DMS53 (cell line): ENCODE results near the gene CUL5.
"Not testable (repeated sequence)": the region's sequence is repeated elsewhere in the genome, so short reads cannot be mapped to it uniquely, and the experiment has no call there.

Experiments
- DNase-seq: peaks from one replicate; lab custom pipeline; 2025; lab: John Stamatoyannopoulos, UW

Gene CUL5

DNA sequence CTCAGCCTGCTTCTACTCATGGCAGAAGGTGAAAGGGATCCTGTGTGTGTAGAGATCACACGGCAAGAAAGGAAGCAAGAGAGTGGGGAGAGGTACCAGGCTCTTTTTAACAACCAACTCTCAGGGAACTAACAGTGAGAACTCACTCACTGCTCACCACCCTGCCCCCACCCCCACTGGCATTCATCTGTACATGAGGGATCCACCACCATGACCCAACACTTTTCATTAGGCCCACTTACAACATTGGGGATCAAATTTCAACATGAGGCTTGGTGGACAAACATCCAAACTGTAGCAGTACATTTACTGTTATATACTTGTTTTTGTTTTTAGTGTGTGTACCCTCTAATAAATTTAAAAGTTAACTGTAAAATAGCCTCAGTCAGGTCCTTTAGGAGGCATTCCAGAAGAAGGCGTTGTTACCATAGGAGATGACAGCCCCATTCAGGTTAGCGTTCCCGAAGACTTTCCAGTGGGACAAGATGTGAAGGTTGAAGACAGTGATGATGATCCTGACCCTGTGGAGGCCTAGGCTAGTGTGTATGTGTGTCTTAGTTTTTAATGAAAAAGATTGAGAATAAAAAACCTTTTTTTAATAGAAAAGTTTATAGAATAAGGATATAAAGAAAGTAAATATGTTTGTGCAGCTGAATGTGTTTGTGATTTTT is 11.3 kb downstream of the CUL5 start:
- no peak for DNase-seq

DNA sequence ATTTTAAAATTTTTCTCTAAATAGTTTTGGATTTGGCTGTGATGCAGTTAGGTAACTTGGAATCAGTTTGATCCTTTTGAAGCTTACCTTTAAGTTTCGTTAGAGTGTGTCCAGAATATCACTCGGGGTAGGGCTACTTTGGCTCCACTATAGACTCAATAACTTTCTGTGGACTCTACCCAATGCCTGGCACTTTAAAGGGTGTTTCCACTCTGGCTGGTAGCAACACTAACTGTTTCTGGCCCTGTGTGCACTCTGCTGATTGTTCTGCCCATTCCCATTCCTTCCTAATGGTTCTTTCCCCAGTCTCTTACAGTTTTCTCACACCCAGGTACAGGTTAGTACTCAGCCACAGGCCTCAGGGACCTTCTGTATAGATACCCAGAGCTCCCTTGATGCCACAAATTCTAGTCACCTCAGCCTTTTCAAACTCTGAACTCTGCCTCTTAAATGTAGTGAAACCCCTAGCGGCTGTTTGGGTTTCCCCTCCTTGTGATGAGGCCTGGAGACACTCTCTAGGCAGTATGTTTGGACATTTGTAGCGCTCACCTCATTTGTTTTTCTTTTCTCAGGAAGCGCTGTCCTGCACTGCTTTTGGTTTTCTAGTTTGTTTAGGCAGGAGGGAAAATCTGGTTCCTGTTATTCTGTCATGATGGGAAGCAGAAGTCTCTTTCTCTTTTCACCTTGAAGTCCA is 16.8 kb downstream of the CUL5 start:
- no peak for DNase-seq

DNA sequence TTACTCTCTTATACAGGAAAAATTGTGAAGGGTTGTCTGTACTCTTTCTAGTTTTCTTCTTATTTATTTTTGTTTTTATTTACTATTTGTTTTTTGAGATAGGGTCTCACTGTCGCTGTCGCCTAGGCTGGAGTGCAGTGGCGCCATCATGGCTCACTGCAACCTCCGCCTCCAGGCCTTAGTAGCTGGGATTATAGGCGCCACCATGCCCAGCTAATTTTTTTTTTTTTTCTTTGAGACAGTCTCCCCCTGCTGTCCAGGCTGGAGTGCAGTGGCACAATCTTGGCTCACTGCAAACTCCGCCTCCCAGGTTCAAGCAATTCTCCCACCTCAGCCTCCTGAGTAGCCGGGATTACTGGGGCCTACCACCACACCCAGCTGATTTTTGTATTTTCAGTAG is 18.4 kb downstream of the CUL5 start:
- peak; percentile 10 for DNase-seq

DNA sequence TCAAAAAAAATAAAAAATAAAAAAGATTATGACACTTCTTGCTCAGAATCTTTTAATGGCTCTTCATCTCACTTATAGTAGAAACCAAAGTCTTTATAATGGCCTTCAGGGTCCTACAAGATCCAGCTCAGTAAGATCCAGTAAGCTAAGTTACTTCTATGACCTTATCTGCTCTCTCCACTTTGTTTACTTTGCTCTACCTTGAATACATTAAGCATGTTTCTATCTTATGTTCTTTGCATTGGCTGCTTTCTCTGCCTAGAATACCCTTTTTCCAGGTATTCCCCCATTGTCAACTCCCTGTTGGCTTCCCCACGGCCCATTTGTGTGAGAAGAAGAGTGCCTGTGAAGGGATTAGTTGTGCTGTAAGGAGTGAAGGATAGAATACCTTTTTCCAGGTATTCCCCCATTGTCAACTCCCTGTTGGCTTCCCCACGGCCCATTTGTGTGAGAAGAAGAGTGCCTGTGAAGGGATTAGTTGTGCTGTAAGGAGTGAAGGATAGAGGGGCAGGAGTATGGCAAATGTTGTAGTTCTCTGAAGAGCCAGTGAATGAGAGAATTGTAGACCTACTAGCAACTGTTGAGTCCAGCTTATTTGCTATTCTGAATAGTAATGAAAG is 20.2 kb downstream of the CUL5 start:
- not testable (repeated sequence) for DNase-seq

DNA sequence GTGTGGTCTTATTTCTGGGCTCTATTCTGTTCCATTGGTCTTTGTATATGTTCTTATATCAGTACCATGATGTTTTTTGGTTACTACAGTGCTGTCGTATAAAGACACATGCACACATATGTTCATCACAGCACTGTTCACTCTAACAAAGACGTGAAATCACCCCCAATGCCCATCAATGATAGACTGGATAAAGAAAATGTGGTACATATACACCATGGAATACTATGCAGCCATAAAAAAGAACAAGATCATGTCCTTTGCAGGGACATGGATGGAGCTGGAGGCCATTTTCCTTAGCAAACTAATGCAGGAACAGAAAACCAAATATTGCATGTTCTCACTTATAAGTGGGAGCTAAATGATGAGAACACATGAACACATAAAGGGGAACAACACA is 22.9 kb downstream of the CUL5 start:
- DNase-seq = not testable (repeated sequence)

DNA sequence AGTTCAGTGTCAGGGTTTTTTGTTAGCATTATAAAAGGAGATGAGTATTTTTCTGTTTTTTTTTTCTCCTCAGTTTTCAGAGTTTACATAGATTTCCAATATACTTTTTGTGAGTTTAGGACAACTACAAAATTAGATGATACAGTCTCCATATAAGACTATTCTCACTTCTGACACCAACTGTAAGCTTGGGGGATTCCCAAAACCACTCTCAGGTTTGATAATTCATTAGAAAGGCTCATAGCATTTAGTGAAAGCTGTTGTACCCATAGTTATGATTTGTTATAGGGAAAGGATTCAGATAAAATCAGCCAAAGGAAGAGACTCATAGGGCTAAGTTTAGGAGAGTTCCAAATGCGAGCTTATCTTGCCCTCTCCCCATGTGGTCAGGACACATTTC is 24.1 kb downstream of the CUL5 start:
- DNase-seq = no peak

DNA sequence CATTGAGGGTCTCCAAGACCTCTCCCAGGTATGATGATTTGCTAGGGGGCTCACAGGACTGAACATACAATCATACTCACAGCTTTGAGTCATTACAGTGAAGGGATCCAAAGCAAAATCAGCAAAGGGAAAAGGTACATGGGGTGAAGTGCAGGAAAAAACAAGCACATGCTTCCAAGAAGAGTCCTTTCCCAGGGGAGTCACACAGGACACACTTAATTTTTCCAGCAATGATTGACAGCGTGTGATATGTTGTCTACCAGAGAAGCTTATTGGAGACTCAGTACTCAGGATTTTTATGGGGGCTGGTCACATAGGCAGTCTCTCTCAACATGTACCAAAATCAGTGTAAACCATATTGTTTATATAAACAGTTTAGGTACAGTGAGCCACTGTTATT is 25.3 kb downstream of the CUL5 start:
- no peak for DNase-seq

DNA sequence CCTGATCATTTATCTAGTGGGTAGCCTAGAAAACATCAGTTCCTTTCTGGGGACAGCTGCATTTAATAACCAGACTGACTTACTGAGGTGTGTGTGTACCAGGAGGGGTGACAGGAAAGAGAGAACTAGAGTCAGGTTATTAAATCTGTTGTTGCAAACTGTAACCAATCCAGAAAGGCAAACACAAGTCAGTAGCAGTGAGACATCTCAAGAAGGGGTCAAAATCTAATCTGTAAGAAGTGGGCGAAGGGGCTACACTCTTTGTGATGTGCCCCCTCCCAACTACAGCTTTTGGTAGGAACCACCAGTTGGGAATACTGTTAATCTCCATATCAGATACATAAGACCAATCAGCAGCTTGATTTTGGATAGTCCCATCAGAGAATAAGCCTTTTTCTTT is 26.3 kb downstream of the CUL5 start:
- no peak for DNase-seq

DNA sequence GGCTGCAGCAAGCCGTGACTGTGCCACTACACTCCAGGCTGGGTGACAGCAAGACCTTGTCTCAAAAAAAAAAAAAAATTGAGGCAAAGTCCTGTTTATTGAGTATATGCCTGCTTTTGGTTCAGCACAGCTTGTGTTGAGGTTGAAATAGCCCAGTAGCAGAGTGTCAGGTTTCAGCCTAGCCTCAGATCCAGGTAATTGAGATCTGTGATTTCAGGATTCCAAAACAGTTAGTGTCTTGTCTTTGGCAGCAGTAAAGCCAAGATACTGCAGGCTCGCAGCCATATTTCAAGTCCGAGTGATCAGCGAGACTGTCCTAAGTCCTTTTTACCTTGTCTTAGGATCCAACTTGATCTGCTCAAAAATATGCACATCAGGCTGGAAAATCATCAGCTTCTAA is 27.0 kb downstream of the CUL5 start:
- DNase-seq = no peak

DNA sequence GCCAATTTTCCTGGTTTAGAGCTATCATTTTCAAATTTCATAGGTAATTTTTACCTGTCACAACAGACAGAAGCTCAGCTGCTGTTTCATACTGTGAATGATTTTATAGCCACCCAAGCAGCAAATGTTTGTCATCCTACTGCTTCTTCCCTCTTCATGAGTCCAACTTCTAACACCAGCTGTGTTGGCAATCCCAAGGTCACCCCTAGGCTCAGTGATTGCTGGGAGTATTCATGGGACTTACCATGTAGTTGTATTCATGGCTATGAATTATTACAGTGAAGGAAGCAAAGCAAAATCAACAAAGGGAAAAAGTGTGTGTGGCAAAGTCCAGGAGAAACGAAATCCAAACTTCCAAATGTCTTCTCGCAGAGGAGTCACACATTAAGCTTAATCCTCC is 28.5 kb downstream of the CUL5 start:
- no peak for DNase-seq

DNA sequence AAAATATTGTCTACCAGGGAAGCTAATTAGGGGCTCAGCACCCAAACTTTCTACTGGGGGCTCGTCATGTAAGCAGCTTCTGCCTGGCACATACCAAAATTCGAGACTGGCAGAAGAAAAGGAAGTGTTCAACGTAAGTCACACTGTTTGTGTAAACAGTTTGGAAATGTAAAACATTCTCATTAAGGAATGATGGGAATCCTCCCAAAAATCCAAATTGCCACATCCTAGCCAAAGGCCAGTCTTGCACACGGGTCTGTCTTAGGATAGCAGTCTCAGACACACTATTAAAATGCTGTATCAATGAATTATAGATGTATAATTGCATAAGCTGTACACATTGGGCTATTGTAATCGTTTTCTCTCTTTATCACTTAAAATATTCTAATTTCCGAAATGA is 28.9 kb downstream of the CUL5 start:
- DNase-seq = no peak

DNA sequence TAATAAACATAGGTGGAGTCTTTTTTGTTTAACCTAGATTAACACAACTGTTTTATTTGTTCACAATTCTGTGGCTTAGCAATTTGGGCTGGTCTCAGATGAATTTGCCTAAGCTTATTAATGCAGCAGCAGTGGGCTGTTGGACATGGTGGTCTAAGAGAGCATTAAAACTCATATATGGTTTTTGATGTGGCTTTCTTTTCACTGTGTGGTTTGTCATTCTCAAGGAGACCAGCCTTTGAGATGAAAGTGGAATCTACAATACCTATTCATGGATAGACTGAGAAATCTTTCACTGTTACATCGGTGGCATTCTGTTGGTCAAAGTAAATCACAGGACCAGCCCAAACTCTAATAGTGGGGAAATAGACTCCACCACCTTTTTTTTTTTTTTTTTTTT is 39.6 kb downstream of the CUL5 start:
- no peak for DNase-seq

DNA sequence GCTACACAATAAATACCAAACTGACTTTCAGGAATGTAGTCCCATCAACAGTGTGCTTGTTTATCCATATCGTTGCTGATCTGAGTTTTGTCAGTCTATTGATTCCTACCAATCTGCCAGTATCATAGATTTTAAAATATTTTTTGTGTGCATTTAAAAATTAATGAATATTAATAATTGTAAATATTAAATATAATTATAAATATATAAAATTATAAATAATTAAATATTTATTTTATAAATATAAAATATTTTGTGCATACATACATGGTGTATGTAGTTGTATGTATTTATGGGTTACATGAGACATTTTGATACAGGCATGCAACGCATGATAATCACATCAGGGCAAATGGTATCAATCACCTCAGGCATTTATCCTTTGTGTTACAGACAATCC is 53.6 kb downstream of the CUL5 start:
- no peak for DNase-seq

DNA sequence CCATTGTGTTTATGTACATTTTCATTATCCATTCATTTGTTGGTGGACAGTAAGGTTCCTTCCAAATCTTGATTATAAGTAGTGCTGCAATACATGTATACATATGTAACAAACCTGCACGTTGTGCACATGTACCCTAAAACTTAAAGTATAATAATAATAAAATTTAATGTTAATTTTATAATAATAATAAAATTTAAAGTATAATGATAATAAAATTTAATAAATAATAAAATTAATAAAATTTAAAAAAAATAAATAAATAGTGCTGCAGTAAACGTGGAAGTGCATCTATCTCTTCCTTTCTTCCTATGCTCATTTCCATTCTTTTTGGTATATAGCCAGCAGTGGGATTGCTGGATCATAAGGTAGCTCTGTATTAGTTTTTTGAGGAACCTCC is 54.7 kb downstream of the CUL5 start:
- no peak for DNase-seq

DNA sequence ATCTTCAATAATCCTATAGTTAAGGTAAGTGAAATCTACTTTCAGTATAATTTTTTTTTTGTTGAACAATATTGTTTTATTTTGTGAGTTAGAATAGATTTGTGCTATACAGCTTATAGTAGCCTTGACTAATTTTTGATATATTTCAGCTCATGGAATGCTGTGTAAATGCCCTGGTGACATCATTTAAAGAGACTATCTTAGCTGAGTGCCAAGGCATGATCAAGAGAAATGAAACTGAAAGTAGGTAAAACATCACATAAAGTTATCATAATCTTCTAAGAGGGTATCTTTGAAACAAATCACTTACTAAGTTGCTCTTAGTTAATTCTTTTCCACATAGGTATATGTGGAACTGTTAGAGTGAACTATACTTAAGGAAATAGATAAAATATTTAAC is 61.2 kb downstream of the CUL5 start:
- DNase-seq = no peak

DNA sequence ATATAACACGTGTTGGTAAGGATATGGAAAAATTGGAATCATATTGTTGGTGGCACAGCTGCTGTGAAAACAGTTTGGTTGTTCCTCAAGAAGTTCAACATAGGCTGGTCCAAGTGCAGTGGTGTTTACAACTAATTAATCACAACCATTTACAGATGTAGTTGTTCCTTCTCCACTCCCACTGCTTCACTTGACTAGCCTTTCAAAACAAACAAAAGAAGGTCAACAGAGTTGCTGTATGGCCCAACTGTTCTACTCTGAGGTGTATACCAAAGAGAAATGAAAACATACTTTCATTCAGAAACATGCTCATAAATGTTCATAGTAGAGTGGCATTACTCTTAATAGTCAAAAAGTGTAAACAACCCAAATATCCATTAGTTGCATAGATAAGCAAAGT is 76.1 kb downstream of the CUL5 start:
- peak; percentile 33 for DNase-seq

DNA sequence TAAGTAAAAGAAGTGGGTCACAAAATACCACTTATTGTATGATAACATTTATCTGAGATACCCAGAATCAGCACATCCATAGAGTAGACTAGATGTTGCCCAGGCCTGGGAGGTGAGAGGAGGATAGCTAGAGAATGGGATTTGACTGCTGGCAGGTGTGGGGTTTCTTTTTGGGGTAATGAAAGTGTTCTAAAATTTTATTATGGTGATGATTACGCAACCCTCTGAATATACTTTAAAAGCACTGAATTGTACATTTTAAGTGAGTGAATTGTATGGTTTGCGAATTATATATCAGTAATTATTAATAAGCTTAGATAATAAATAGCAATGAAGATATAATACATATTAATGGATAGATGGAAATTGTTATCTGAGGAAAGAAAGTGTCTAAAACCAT is 77.0 kb downstream of the CUL5 start:
- no peak for DNase-seq

DNA sequence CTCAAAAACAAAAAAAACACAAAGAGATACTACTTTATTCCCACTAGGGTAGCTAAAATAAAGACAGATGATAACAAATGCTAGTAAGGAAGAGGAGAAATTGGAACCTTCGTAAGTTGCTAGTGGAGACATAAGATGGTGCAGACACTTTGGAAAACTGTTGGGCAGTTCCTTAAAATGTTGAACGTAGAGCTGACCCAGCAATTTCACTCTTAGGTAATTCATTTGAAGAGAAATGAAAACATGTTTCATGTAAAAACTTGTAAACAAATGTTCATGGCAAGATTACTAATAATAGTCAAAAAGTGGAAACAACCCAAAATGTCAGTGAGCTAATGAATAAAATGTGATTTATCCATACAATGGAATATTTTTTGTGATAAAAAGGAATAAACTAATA is 83.4 kb downstream of the CUL5 start:
- DNase-seq = no peak

DNA sequence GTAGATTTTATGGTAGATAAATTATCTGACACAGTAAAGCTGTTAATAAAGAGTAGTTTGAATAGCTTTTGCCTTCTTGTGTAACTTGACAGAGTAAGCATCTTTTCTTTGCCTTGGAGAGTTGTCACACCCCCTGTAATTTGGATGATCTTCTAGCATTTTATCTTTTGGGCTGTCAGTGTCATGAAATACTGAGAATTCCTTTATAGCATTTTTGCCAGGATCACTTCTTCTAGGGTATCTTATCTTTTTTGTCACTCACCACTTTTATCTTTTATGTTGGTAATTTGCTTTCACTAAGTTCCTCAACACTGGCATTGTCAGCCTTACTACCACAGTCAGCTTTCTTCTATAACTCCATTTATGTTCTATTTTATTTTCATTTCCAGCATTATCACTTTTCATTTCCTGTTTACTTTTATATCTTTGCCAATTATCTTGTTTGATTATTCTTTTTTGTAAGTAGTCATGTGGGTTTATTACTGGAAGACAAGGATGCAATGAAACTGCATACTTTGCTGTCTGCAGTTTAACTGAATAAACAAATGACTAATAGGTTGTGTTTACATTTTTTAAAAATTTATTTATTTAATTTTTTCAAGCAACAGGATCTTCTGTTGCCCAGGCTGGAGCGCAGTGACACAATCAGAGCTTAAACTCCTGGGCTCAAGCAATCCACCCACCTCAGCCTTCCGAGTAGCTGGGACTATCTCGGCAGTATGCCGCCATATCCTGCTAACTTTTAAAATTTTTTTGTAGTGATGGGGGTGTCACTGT is 84.6 kb downstream of the CUL5 start:
- peak; percentile 81 for DNase-seq

DNA sequence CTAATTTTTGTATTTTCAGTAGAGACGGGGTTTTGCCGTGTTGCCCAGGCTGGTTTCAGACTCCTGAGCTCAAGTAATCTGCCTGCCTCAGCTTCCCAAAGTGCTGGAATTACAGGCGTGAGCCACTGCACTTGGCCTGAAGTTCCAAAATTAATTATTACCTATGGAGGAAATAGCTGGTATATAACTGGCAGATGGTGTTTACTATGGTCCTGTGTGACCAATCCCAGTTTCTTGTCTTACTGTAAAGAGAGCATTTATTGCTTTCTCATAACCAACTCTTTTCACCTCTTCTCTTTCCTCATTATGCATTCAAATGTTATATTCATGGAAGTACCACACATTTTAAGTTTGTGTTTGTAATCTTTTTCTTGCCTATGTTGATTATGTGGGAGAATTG is 88.5 kb downstream of the CUL5 start:
- DNase-seq = peak; percentile 40

DNA sequence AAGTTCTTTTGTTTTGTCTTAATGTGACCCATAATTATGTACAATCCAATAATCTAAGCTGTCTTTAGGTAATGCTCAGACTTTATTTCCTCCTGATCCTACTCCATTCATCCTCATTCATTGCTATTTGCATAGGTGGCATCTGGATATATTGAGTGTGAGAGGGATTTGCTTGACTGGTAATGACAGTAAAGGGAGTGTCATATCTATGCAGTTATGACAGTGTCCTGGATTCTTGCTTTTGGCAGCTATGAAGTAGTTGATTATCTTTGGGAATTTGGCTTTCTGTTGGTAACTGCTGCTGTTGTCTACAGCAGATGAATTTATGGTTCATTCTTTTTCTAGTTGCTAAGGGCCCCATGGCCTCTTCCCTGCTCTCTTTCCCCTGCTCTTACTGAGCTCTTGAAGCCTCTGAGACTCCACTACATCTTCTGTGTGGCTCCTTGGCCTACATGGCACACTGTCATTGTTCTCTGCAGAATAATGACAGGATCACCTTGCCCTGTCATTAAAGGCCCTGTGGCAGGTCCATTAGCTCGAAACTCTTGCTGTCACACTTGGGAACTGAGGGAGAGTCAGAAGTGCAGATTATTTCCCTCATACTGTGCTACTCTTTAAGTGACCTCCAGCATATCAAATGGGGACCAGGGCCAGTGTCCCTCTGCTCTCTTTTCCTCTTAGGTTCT is 92.5 kb downstream of the CUL5 start:
- DNase-seq = no peak

DNA sequence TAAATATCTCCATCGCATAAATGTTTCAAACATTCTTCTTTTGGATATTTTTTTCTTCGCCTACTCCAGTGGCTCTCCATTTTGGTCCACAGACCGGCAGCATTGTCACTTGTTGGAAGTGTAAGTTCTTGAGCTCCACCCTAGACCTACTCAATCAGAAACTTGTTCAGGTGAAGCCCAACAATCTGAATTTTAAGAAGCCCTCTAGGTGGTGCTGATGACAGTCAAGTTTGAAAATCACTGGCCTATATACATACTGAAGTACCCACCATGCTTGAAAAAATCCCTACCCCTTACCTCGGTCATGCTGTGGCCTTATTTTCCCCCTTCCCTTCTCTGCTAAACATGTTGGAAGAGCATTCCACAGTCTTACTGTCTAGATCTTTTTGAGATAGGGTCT is 102.4 kb downstream of the CUL5 start:
- no peak for DNase-seq
